Activated CD4-positive, alpha-beta T cell treated with anti-CD3 and anti-CD28 coated beads, Interleukin-2, Interleukin-6, amounts not matched to agents 100 ng/mL and 50 ng/mL, durations not matched to agents 16 hours and 8 hours (primary cell): ENCODE data around the gene OR2H2.
A peak's percentile ranks its signal among the peaks of the same experiment; 100 is the strongest.

Experiments used
- DNase-seq: peaks from one replicate; pipeline ENCODE4 v3.0.0-alpha.2; 2020

The OR2H2 gene

GRCh38 chr6:29593199-29593855 lies 8.4 kb downstream of the OR2H2 start:
- no peak for DNase-seq

GRCh38 chr6:29596381-29596900 lies 11.5 kb downstream of the OR2H2 start:
- no peak for DNase-seq

GRCh38 chr6:29597184-29597583 lies 12.3 kb downstream of the OR2H2 start:
- DNase-seq: no peak

GRCh38 chr6:29598172-29598747 lies 13.3 kb downstream of the OR2H2 start:
- no peak for DNase-seq

GRCh38 chr6:29602564-29603361 lies 17.8 kb downstream of the OR2H2 start:
- peak; percentile 18 for DNase-seq

GRCh38 chr6:29603456-29603855 lies 18.5 kb downstream of the OR2H2 start:
- DNase-seq: no peak

GRCh38 chr6:29603930-29604329 lies 19.0 kb downstream of the OR2H2 start:
- no peak for DNase-seq

- no peak for DNase-seq
Observed at GRCh38 chr6:29608131-29608530, 23.2 kb downstream of the OR2H2 start.

- DNase-seq: no peak
Observed at GRCh38 chr6:29610540-29610939, 25.6 kb downstream of the OR2H2 start.

- DNase-seq: no peak
Observed at GRCh38 chr6:29611426-29611825, 26.5 kb downstream of the OR2H2 start.

GRCh38 chr6:29617782-29618554 lies 33.0 kb downstream of the OR2H2 start:
- no peak for DNase-seq

- DNase-seq: no peak
Observed at GRCh38 chr6:29619578-29620160, 34.7 kb downstream of the OR2H2 start.

- no peak for DNase-seq
Observed at GRCh38 chr6:29620630-29621029, 35.7 kb downstream of the OR2H2 start.

GRCh38 chr6:29624520-29624961 lies 39.6 kb downstream of the OR2H2 start:
- no peak for DNase-seq

GRCh38 chr6:29625337-29625930 lies 40.5 kb downstream of the OR2H2 start:
- DNase-seq: no peak

GRCh38 chr6:29626948-29627754 lies 42.2 kb downstream of the OR2H2 start:
- DNase-seq: no peak

- peak; percentile 30 for DNase-seq
Observed at GRCh38 chr6:29627755-29628418, 43.0 kb downstream of the OR2H2 start.

GRCh38 chr6:29628419-29629281 lies 43.7 kb downstream of the OR2H2 start:
- DNase-seq: peak; percentile 64

GRCh38 chr6:29629571-29629970 lies 44.6 kb downstream of the OR2H2 start:
- DNase-seq: no peak

- no peak for DNase-seq
Observed at GRCh38 chr6:29630315-29630714, 45.4 kb downstream of the OR2H2 start.
